ENCODE measurements around the gene AFF1.
"Not testable (repeated sequence)": the region's sequence is repeated elsewhere in the genome, so short reads cannot be mapped to it uniquely, and the experiment has no call there.

Gene AFF1

DNA sequence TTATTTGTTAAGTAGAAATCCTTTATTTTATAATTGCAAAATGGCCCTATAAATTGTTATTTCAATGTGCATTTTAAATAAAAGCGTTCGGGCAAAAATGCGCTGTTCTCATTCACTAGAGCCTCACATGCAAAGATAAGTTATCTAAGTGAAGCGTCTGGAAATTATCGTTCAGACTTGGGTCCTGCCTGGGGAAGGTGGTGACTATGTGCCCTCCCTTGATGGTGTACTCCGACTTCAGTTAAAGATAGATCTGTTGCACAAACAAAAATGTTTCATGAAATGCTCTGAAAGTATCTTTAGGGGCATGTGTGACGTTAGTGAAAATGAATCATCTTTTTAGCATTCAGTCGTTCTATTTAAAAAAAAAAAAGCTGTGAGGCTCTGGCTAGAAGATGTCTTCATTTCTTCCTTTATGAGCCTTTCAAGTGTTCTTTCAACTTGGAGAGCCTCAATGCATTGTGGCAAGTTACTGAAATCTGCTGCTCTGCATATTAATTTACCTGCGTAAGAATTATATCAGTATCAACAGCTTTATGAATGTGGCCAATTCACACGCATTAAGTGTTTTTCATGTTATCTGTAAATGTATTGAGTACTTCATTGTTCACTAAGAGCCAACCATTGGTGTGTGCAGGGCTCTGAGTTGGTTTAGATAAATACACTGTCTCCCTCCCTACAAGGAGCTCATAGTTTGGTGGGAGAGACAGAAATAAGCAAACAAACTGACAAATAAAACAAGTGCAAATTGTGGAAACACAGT is 83.0 kb downstream of the AFF1 start:
- no peak for DNase-seq

DNA sequence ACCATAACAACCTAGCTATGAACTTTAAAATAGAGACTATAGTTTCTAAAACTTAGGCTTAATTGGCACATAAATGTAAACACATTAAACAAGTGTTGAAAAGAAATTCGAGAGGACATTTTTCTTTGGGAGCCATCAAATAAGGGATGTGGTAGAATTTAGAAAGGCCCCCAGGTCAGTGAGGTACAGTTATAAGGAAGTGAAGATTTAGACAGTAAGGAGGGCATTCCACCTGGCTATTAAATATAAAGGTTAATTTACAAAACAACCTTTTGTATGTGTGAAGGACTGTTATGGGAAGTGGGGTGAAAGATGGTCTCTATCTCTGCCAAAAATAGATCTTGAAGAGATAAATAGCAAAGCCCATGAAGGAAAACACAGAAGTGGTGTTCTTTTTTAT is 83.9 kb downstream of the AFF1 start:
- no peak for DNase-seq

GRCh38 chr4:87019246-87019791 is 84.5 kb downstream of the AFF1 start:
- DNase-seq, result no peak

GRCh38 chr4:87019898-87020297 is 85.1 kb downstream of the AFF1 start:
- DNase-seq, result no peak

DNA sequence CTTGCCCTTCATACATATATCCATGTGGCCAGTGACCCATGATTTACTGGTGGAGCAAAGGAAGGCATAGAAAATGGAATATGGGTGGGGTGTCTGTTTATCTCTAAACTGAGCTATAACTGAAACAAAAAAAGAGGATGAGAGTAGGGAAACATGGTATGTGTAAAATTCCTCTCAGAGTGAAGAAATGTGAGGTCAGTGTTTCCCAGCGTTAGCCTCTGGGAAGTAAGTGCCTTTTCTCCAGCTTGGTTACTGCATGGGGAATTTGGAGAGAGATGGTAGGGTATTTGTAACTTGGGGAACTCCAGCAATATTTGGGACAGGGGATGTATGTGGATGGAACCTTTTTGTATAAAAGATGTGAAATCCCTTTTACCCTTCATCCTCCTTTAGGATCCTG is 89.4 kb downstream of the AFF1 start:
- no peak for DNase-seq

- no peak for DNase-seq
Measured at GRCh38 chr4:87025023-87025613, 90.3 kb downstream of the AFF1 start.

GRCh38 chr4:87025614-87026041 is 90.8 kb downstream of the AFF1 start:
- DNase-seq, result no peak

GRCh38 chr4:87026800-87027495 is 92.1 kb downstream of the AFF1 start:
- DNase-seq, result no peak

GRCh38 chr4:87029356-87029755 is 94.5 kb downstream of the AFF1 start:
- no peak for DNase-seq

- no peak for DNase-seq
Measured at GRCh38 chr4:87030124-87030523, 95.3 kb downstream of the AFF1 start.

- no peak for DNase-seq
Measured at GRCh38 chr4:87030755-87031441, 96.1 kb downstream of the AFF1 start.

- DNase-seq, result no peak
Measured at GRCh38 chr4:87031920-87032319, 97.1 kb downstream of the AFF1 start.

DNA sequence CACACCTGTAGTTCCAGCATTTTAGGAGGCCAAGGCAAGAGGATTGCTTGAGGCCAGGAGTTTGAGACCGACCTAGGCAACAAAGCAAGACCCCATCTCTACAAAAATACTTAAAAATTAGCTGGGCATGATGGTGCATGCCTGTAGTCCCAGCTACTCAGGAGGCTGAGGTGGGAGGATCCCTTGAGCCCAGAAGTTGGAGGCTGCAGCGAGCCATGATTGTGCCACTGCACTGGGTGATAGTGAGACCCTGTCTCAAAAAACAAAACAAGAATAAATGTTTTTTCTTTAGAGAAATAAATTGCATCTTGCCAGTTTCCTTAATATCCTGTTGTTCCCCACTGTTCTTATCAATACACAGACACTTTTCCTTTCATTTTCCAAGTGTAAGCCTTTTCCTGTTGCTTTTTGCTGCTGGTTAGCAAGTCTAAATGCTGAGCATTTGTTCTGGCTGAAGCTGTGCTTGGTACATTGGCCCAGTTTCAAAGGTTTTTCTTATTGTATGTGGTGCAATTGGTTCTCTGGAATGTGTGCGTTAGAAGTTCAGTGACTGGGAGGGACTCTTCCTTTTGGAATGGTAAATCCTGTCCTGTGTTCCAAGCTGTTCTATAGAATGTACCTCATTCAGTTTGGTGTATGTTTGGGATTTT is 98.2 kb downstream of the AFF1 start:
- no peak for DNase-seq

DNA sequence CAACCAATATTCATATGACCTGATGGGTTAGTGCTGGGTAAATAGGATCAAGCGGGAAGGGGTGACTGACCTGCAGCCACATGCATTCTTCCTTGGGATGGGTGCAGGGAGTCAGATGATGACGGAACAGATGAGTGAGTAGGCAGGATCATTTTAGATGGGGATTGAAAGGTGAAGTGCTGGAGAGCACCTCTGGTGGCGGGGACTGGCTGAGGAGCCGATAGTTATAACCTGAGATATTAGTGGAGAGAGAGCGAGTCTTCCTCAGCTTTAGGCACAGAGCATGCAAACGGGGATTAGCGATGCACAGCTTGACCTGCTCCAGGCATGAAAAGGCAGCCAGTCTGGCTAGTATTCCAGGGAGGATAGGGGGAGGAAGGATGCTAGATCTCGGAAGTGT is 99.1 kb downstream of the AFF1 start:
- DNase-seq, result no peak

- no peak for DNase-seq
Measured at GRCh38 chr4:87034527-87034926, 99.7 kb downstream of the AFF1 start.

GRCh38 chr4:87035881-87036509 is 101.2 kb downstream of the AFF1 start:
- DNase-seq, result no peak

DNA sequence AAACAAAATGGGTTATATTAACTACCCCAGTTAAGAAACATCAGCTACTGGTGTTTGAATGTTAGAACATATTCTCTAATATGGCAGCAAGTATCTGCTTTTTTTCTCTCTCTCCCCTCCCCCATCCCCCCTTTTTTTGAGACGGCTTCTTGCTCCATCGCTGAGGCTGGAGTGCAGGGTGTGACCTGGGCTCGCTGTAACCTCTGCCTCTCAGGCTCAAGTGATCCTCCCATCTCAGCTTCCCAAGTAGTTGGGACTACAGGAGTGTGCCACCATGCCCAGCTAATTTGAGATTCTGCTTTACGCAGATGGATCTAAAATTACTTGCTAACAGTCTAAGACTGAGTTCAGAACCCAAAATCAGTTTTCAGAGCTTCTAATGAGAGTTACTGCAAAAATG is 101.9 kb downstream of the AFF1 start:
- no peak for DNase-seq

DNA sequence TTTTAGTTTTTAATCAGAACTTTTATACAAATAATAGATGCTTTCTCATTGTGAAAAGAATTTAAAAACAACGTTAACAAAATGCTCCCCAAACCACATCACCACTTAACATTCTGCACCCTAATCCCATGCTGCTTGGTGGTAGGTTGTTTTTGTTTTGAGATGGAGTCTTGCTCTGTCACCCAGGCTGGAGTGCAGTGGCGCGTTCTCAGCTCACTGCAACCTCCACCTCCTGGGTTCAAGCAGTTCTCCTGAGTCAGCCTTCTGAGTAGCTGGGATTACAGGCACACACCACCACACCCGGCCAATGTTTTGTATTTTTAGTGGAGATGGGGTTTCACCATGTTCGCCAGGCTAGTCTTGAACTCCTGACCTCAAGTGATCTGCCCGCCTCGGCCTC is 102.4 kb downstream of the AFF1 start:
- DNase-seq, result not testable (repeated sequence)

DNA sequence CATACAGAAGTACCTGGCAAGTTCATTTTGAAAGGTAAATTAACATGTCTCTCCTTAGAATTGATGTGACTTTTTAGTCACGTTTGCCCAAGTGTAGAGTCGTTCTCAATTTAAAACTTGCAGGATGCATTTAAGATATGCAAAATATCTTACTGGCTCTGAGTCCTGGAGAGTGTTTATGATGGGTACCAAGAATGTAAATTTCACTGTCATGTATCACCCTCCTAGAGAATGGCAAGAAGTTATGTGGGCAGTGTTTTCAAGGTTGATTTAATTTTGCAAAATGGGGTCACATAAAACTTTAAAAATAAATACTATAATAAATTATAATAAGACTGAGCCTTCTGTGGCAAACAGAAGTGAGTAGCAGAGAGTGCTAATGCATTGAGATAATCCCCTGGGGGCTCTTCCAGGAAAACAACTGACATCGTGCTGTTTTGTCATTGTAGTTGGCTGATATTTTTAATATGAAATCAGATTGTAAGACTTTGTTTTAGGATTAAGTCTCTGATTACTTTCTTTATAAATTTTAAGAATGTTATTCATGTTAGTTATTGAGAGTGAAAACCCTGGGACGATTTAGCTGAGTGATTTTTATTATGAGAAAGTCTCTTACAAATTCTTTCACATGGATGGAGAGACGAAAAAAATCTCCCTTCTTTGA is 103.0 kb downstream of the AFF1 start:
- no peak for DNase-seq

DNA sequence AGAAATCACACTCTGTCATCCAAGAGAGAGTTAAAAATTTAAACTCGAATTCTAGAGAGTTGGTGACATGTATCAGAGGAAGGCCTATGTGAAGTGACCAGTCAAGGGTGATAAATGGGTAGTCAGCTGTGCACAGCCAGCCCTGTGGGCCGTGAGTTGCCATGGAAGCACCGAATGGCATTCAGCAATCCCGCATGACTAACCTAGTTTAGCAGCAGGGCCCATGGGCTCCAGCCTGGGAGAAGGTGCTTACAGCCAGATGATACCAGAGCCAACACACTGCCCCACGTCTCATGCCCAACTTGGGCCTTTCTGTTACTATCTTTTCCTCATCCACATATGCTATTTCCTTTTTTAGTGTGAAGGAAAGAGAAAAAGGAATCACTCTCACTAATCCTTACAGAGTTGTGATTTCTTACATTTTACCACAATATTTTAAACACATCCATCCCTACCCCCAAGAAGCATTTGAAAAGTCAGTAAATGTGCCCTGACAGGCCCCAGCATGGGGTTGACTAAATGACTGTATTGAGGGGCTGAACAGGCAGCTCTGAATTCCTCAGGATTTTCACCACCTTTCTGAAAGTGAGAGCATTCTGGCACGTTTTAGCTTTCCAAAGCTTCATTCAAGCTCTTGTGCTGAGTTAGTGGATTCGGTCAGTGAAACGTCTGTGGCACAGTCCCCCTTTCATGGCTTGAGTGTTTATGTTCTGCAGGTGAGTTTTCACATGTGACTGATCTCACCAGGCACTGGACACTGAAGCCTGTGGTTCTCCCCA is 104.2 kb downstream of the AFF1 start:
- DNase-seq, result no peak

- no peak for DNase-seq
Measured at GRCh38 chr4:87041141-87041540, 106.3 kb downstream of the AFF1 start.

Measured in activated T-cell treated with anti-CD3 and anti-CD28 coated beads, Interleukin-2, amount 50 U/mL, for 1 hour (primary cell).